K562 (cell line): ENCODE measurements around the gene ZNF615.

ENCODE experiments used
- ADNP ChIP-seq: fragments of 200-800 bp; sonication (Bioruptor generic); IDR thresholded peaks from 2 replicates; pipeline ENCODE4 v1.6.1; 2016; ENCODE audit warnings: missing genetic modification characterization, missing compliant biosample characterization
- ARID1B ChIP-seq: fragments of 450-650 bp; IDR thresholded peaks from 2 replicates; pipeline ENCODE4 v1.6.1; 2016; ENCODE audit warnings: antibody characterized with exemption, mild to moderate bottlenecking, inconsistent platforms
- BACH1 ChIP-seq: fragments of 200-800 bp; sonication (Bioruptor generic); IDR thresholded peaks from 2 replicates; pipeline ENCODE4 v1.6.1; 2016; ENCODE audit warnings: missing genetic modification characterization, missing compliant biosample characterization
- CHCHD3 ChIP-seq: fragments of 250-450 bp; sonication (Bioruptor Pico); IDR thresholded peaks from 2 replicates; pipeline ENCODE4 v2.1.2; 2022; ENCODE audit warnings: mild to moderate bottlenecking
- CTCF ChIP-seq, 3 experiments: IDR thresholded peaks in 2 of 3; conservative IDR thresholded peaks in 1 of 3; 2 replicates each; pipeline ENCODE4 v1.5.1; 2011 to 2012; ENCODE audit warnings: low read length in 3 of 3, mild to moderate bottlenecking in 3 of 3, control low read depth in 2 of 3, improper control_type of control experiment in 1 of 3, inconsistent platforms in 1 of 3, low read depth in 1 of 3, mixed read lengths in 1 of 3, moderate library complexity in 1 of 3; ENCODE audit not compliant: insufficient read depth in 2 of 3
- ETS1 ChIP-seq: conservative IDR thresholded peaks from 2 replicates; pipeline ENCODE4 v1.6.1; 2011; ENCODE audit warnings: low read depth, mild to moderate bottlenecking, low read length; ENCODE audit not compliant: control insufficient read depth
- HDAC6 ChIP-seq: IDR thresholded peaks from 2 replicates; pipeline ENCODE4 v1.6.1; 2012; ENCODE audit warnings: low read depth, mild to moderate bottlenecking, control low read depth, inconsistent platforms, low read length, moderate library complexity
- IFI16 ChIP-seq: fragments of 250-450 bp; sonication (Bioruptor Pico); IDR thresholded peaks from 2 replicates; pipeline ENCODE4 v2.1.2; 2022; ENCODE audit warnings: mild to moderate bottlenecking, inconsistent platforms
- PHB2 ChIP-seq: fragments of 450-650 bp; IDR thresholded peaks from 2 replicates; pipeline ENCODE4 v1.6.1; 2017; ENCODE audit warnings: low read depth
- PYGO2 ChIP-seq: fragments of 450-650 bp; IDR thresholded peaks from 2 replicates; pipeline ENCODE4 v1.6.1; 2016; ENCODE audit warnings: mild to moderate bottlenecking, missing genetic modification characterization, moderate library complexity, missing compliant biosample characterization
- U2AF2 ChIP-seq: fragments of 200-400 bp; formaldehyde crosslinking; optimal IDR thresholded peaks from 2 replicates; pipeline ENCODE3; 2017; ENCODE audit warnings: low read depth, mild to moderate bottlenecking, low read length

GRCh38 chr19:52010674-52011073 lies 2.7 kb upstream of the ZNF615 start:
- no peak for TF ChIP-seq ARID1B
- TF ChIP-seq CTCF (IDR thresholded peaks at IDR 0.05 in 2 of 3, conservative IDR thresholded peaks at IDR 0.05 in 1 of 3; ENCODE audit: insufficient read depth in 2 of 3, low read depth in 1 of 3, low read length in 3 of 3): no peak
- TF ChIP-seq ADNP (tag): no peak
- no peak for TF ChIP-seq IFI16
- TF ChIP-seq U2AF2: no peak
- no peak for TF ChIP-seq CHCHD3 (CRISPR knock-in tag)
- TF ChIP-seq HDAC6: no peak
- TF ChIP-seq PYGO2: no peak
- TF ChIP-seq PHB2: no peak
- no peak for TF ChIP-seq ETS1
- TF ChIP-seq BACH1 (tag): no peak
